Hematopoietic multipotent progenitor cell treated with erythropoietin and hydrocortisone succinate and interleukin-3 and kit ligand, for 4 days (in vitro differentiated cells): Measurements from ENCODE around the gene ABHD8.

Source experiments
- DNase-seq: peaks from one replicate; pipeline ENCODE4 v3.0.0-alpha.2; 2015

Gene ABHD8

GRCh38 chr19:17333611-17334413 lies 30.6 kb upstream of the ABHD8 start:
- peak; percentile 95 for DNase-seq

DNA sequence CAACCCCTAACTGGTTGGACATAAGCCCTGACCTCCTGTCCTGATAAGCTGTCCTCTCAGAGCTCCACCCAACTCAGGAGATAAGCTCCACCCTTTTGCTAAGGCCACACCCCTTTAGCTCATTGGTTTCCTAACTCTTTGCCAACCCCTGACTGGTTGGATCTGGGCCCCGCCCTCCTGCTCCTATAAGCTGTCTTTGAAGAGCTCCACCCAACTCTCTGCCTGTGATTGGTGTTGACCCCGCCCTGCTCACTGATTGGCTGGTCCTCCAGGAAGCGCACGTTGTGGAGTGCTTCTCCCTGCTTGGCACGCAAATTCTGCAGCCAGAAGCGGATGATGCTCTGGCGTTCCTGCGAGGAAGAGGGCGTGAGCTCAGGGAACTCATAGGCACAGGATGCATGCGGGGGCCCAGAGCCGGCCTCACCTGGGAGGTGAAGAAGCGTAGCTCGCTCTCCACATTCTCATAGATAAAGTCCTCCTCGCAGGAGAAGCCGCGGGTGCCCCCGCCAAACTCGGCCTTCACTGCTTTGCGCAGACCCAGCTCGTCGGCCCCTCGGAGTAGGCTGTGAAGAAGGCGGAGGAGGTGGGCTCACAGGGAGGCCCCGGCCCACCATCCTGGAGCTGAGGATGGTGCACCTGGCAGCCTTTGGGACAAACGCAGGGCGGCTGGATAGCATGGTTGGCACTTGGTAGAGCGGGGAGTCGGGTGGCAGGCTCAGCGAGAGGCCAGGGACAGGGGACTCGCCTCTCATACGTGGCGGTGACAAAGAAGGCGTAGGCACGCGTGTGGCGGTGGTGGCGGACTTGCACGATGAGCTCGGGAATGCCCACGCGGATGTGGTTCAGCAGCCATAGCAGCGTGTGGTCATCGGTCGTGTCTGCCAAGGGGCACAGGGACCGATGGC lies 29.7 kb upstream of the ABHD8 start:
- peak; percentile 92 for DNase-seq

DNA sequence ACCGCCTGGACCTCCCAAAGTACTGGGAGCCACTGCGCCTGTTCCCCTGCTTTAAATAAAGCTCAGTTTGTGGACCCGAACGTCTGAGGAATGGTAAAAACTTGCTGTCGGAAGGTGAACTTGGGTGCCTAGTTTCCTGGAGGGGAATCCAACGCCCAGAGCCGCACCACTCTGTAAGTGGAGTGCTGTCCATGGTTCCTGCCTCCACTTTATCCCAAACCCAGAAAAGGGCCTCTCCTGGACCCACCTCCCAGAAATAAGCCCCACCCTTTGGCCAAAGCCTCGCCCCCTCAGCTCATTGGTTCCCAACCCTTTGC lies 29.1 kb upstream of the ABHD8 start:
- no peak for DNase-seq

GRCh38 chr19:17331045-17331558 lies 27.9 kb upstream of the ABHD8 start:
- DNase-seq, result no peak

DNA sequence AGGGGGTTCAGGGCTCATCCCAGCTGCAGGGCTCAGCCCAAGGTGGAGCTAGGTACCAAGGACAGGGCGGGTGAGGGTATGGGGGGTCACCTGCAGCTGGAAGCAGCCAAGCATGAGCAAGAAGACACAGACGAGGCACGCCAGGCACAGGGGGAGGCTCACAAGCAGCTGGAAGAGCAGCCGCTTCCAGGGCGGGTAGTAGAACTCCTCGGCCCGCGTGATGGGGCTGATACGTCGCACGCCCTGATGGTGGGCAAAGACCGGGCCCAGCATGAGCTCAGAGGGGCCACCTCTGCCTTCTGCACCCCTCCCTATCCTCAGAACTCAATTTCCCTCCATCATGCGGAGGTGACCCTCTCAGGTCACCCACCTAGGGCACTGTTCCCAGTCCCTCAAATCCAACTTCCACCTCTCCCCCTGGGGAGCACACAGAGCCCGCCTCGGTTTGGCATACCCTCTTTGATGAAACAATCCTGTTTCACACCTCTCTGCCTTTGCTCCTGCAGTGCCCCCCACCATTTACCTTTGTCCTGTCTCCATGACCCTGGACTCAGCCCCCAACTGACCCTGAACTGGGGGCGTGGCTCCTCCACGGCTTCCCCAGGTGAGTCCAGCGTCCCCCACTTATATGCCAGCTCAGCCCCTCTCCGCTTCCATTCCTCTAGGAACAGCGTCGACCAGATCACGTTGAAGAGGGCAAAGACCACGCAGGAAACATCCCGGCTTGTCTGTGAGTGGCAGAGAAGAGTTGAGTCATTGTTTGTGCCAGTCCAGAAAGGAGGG lies 27.2 kb upstream of the ABHD8 start:
- no peak for DNase-seq

GRCh38 chr19:17329366-17330261 lies 26.4 kb upstream of the ABHD8 start:
- no peak for DNase-seq

DNA sequence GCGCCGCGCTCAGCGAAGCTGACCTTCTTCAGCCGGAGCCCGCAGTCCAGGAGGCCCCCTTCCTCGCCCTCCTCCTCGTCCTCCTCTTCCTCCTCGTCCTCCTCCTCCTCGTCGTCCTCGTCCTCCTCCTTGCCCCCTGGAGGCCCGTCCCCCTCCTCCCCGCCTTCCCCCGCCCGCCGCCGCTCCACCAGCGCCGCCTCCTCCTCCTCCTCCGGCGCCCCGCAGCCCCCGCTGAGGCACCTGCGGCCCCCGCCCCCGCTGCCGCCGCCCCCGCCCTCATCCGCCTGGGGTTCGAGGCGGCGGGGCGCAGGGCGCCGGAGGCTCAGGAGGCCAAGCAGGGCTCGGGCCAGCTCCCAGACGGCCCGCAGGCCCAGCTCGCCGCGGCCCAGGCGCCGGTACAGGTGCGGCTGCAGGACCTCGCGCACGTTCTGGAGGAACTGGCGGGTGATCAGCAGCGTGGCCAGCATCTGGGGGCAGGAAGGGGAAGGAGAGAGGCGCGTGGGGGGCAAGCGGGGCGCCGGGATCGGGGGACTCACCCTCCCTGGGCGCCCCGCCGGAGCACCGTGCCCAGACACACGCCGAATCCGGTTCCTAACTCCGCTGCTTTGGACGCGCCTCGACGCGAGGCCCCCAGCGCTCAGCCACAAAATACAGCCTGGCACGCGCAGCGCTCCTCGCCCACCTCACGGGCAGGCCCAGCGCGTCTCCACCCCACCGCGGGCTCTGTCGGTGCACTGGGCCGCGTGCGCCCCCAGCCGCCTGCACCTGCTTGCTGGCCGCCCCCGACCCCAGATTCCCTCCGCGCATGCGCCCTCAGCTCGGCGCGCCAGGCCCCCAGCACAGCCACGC lies 25.5 kb upstream of the ABHD8 start:
- DNase-seq, result no peak

GRCh38 chr19:17327654-17328516 lies 24.7 kb upstream of the ABHD8 start:
- DNase-seq, result peak; percentile 73

DNA sequence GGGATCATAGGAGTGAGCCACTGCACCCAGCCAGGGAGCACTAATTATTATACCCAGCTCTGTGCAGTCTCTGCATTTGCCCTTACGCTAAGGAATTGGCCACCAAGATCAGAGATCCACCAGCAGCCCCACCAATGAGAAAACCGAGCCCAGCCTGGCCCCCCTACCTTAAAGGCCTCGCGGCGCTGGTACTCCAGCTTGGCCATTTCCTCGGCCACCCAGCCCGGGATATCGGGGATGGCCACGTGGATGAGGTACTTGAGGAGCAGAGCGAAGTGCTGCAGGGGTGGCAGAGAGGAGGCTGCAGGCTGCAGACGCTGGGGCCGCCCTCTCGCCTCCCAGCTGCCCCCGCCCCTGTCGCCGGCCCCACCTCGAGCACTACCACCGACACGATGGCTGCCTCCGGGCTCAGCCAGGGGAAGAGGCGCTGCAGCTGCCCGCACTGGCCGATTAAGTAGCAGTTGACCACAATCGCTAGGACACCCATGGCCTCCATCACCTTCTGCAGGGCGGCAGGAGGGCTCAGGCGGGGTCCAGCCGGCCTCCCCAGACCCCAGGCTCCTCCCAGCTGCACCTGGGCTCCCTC lies 23.9 kb upstream of the ABHD8 start:
- no peak for DNase-seq

DNA sequence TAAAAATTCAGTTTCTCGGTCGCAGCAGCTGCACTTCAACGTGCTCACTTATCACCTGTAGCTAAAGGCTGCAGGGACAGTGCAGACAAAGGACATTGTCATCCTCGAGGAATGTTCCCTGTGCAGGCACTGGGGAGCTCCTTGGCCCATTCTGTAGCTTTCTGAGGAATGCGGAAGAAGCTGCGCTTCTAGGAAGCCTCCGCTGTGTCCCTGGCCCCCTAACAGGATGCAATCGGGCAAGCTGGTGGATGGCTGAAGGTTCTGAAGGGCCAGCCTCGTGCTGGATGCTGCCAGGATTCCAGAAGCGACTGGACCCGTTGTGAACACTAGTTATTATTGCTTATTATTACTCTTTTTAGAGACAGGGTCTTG lies 23.4 kb upstream of the ABHD8 start:
- DNase-seq, result no peak

DNA sequence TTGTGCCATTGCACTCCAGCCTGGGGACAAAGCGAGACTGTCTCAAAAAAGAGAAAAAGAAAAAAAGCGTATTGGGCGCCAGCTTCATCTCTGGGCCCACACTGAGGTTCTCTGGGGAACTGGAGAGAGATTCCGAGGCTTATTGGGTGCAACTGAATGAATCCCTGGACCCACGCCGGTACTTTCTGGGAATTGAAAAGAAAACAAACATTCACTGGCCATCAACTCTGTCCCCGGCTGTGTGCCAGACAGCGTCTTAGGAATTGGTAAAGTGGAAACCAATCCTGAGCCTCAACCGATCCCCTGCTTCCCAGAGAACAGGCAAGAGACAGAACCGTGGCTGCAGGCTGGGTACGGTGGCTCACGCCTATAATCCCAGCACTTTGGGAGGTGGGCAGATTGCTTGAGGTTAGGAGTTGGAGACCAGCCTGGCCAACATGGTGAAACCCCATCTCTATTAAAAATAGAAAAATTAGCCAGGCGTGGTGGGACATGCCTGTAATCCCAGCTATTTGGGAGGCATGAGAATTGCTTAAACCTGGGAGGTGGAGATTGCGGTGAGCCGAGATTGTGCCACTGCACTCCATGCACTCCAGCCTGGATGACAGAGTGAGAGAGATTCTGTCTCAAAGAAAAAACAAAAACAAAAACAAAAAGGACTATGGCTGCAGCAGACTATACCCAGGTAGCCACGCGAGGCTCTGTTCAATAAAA lies 22.8 kb upstream of the ABHD8 start:
- no peak for DNase-seq

DNA sequence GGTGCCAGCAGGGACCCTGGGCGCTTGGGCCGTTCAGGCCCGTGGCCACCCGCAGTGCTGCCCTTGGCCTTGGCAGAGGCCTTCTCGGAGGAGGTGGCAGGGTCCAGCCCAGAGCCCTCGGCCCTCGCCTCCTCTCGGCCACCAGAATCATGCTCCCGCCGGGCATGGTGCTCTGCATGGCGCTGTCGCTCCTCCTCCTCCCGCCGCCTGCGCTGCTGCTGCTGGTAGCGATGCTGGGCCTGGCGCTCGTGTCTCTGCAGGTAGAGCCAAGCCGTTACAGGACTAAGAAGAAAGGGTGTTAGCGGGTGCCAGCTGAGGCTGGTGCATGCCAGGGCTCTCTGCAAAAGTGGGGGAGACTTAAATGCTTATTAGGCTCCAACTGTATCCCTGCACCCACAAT lies 21.9 kb upstream of the ABHD8 start:
- no peak for DNase-seq

GRCh38 chr19:17324357-17325114 lies 21.3 kb upstream of the ABHD8 start:
- DNase-seq, result no peak

GRCh38 chr19:17323964-17324332 lies 20.7 kb upstream of the ABHD8 start:
- DNase-seq, result peak; percentile 77

DNA sequence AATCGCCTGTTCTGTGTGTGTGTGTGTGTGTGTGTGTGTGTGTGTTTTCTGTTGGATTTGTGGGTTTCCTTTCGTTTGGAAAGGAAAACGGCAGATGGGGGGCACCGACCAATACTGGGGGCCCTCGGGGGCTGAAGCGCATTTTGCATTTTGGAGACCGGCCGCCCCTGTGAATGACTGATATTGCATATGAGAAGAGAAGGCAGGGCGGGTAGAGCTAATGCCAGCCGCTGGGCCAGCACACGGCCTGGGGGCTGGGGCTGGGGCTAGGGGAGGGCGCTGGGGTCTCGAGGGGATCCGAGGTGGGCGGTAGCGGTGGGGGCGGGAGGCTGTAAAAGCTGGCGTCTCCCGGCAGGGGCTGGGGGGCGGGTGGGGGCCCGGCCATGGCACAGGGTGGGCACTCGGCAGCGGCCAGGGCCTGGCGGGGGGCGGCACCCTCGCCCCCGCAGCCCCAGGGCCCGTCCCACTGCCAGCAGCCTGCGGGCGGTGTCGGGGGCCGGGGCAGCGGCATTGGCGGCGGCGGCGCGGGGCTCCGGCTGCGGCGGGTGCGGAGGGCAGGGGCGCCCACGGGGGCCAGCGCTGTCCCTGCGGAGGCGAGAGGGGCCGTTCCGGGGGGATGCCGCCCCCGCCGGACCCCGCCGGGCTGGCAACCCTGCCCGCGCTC lies 20.2 kb upstream of the ABHD8 start:
- no peak for DNase-seq

DNA sequence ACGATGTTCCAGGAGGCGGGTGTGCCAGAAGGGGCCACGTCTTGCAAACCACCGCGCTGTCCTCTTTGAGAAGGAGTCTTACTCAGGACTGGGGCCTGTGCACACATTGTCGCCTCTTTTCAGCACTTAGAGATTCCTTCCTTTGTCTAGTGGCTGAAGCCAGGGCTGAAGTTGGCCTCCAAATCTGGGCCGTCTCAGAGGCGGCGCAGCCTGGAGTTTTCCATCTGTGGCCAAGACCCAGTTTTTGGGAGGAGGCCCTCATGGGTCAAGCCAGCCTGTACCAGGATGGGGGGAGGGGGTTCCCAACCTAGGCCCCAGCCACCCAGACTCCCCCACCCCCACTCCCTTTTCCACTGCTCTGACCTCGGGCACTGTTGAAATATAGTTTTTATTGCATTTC lies 19.6 kb upstream of the ABHD8 start:
- no peak for DNase-seq

DNA sequence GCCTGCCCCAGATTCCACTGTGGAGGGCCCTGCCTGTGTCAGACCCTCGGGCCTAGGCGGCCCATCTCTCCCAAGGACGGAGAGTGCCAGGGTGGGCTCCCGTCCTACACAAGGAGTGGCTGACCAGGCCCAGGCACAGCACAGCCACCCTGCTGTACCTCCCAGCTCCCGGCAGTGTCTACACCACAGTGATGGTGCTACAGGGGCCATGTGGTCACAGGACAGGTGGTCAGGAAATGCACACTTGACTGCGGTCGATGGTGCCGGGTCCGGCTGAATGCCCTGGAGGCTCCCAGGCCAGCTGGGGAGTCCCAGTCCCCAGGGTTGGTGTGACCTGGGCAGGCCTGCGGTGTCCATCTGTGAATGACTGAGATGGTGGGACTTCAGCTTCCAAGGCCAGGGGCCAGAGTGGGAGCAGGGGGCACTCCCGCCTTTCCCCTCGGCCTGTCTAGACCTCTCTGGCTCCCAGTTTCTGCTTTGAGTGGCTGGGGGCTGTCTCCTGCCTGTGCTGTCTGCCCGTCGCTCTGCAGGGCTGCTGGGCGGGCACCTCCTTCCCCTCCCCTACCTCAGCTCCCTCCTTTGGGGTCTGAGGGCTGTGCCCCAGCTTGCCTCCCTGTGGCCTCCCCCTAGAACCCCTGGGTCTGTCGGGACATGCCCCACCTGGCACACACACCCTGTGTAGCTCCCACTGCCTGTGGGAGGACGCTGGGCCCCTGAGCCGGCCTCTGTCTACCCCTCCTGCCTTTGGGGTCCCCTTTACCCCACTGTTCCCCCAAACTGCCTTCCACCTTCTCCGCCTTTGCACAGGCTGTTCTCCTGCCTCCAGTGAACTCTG lies 18.6 kb upstream of the ABHD8 start:
- DNase-seq, result no peak
